ENCODE results near the gene CNKSR2.

Gene CNKSR2

GRCh38 chrX:21610168-21610567 lies 235.9 kb downstream of the CNKSR2 start:
- DNase-seq (ENCODE audit: low spot score): no peak

GRCh38 chrX:21612154-21612553 lies 237.9 kb downstream of the CNKSR2 start:
- DNase-seq (ENCODE audit: low spot score): no peak

- DNase-seq (ENCODE audit: low spot score): no peak
Measured at GRCh38 chrX:21616386-21616785, 242.2 kb downstream of the CNKSR2 start.

GRCh38 chrX:21620234-21620633 lies 246.0 kb downstream of the CNKSR2 start:
- no peak for DNase-seq (ENCODE audit: low spot score)

GRCh38 chrX:21623778-21624501 lies 249.7 kb downstream of the CNKSR2 start:
- DNase-seq (ENCODE audit: low spot score): no peak

- DNase-seq (ENCODE audit: low spot score): no peak
Measured at GRCh38 chrX:21632027-21632426, 257.8 kb downstream of the CNKSR2 start.

- peak; percentile 40 for DNase-seq (ENCODE audit: low spot score)
Measured at GRCh38 chrX:21638311-21638710, 264.1 kb downstream of the CNKSR2 start.

GRCh38 chrX:21639775-21640174 lies 265.6 kb downstream of the CNKSR2 start:
- no peak for DNase-seq (ENCODE audit: low spot score)

GRCh38 chrX:21645431-21645830 lies 271.2 kb downstream of the CNKSR2 start:
- no peak for DNase-seq (ENCODE audit: low spot score)

GRCh38 chrX:21645886-21646285 lies 271.7 kb downstream of the CNKSR2 start:
- no peak for DNase-seq (ENCODE audit: low spot score)

- no peak for DNase-seq (ENCODE audit: low spot score)
Measured at GRCh38 chrX:21655901-21656586, 281.8 kb downstream of the CNKSR2 start.

- no peak for DNase-seq (ENCODE audit: low spot score)
Measured at GRCh38 chrX:21656587-21657317, 282.5 kb downstream of the CNKSR2 start.

GRCh38 chrX:21657318-21658151 lies 283.3 kb downstream of the CNKSR2 start:
- DNase-seq (ENCODE audit: low spot score): no peak

- peak; percentile 9 for DNase-seq (ENCODE audit: low spot score)
Measured at GRCh38 chrX:21658152-21658737, 284.0 kb downstream of the CNKSR2 start, which contains the start of gene KLHL34. Gene KLHL34, minus strand, starts transcription at chrX:21658330. Its CDS starts 542 bp downstream, at chrX:21657788.

- DNase-seq (ENCODE audit: low spot score): no peak
Measured at GRCh38 chrX:21658746-21659145, 284.5 kb downstream of the CNKSR2 start.

GRCh38 chrX:21659320-21659719 lies 285.1 kb downstream of the CNKSR2 start:
- no peak for DNase-seq (ENCODE audit: low spot score)

GRCh38 chrX:21660156-21660555 lies 285.9 kb downstream of the CNKSR2 start:
- no peak for DNase-seq (ENCODE audit: low spot score)

GRCh38 chrX:21661316-21661715 lies 287.1 kb downstream of the CNKSR2 start:
- DNase-seq (ENCODE audit: low spot score): no peak

GRCh38 chrX:21662761-21663160 lies 288.5 kb downstream of the CNKSR2 start:
- no peak for DNase-seq (ENCODE audit: low spot score)

- DNase-seq (ENCODE audit: low spot score): no peak
Measured at GRCh38 chrX:21666252-21666651, 292.0 kb downstream of the CNKSR2 start.

- peak; percentile 16 for DNase-seq (ENCODE audit: low spot score)
Measured at GRCh38 chrX:21666679-21667078, 292.5 kb downstream of the CNKSR2 start.
